GM19372 (cell line): ENCODE data around the gene SPOCK1.

Experiments used
- ATAC-seq: cut with Tn5 transposase; IDR thresholded peaks from one replicate; pipeline ENCODE4 v1.9.1; 2021; ENCODE audit warnings: mild to moderate bottlenecking, low read depth, moderate library complexity; ENCODE audit not compliant: unreplicated experiment

The SPOCK1 gene

GRCh38 chr5:137058089-137058488 is 441.0 kb downstream of the SPOCK1 start:
- ATAC-seq: no peak

- no peak for ATAC-seq
Measured at GRCh38 chr5:137056676-137057075, 442.4 kb downstream of the SPOCK1 start.

GRCh38 chr5:137055271-137055872 is 443.8 kb downstream of the SPOCK1 start:
- ATAC-seq: no peak

GRCh38 chr5:137054792-137055191 is 444.3 kb downstream of the SPOCK1 start:
- ATAC-seq: no peak

GRCh38 chr5:137054335-137054734 is 444.8 kb downstream of the SPOCK1 start:
- no peak for ATAC-seq

- ATAC-seq: no peak
Measured at GRCh38 chr5:137051161-137051560, 448.0 kb downstream of the SPOCK1 start.

- no peak for ATAC-seq
Measured at GRCh38 chr5:137040641-137041340, 458.3 kb downstream of the SPOCK1 start.

- no peak for ATAC-seq
Measured at GRCh38 chr5:137040024-137040423, 459.1 kb downstream of the SPOCK1 start.

GRCh38 chr5:137037848-137038247 is 461.3 kb downstream of the SPOCK1 start:
- no peak for ATAC-seq

- no peak for ATAC-seq
Measured at GRCh38 chr5:137036640-137037039, 462.5 kb downstream of the SPOCK1 start.

- ATAC-seq: no peak
Measured at GRCh38 chr5:137035480-137035878, 463.6 kb downstream of the SPOCK1 start.

GRCh38 chr5:137034764-137035479 is 464.2 kb downstream of the SPOCK1 start:
- no peak for ATAC-seq

GRCh38 chr5:137034213-137034612 is 464.9 kb downstream of the SPOCK1 start:
- ATAC-seq: no peak

- ATAC-seq: no peak
Measured at GRCh38 chr5:137032929-137033328, 466.2 kb downstream of the SPOCK1 start.

- no peak for ATAC-seq
Measured at GRCh38 chr5:137027758-137028157, 471.4 kb downstream of the SPOCK1 start.

- ATAC-seq: no peak
Measured at GRCh38 chr5:137026296-137026695, 472.8 kb downstream of the SPOCK1 start.

- ATAC-seq: no peak
Measured at GRCh38 chr5:137024044-137024443, 475.1 kb downstream of the SPOCK1 start.

GRCh38 chr5:137023371-137023770 is 475.8 kb downstream of the SPOCK1 start:
- ATAC-seq: no peak

GRCh38 chr5:137022725-137023124 is 476.4 kb downstream of the SPOCK1 start:
- ATAC-seq: no peak

- no peak for ATAC-seq
Measured at GRCh38 chr5:137022043-137022442, 477.1 kb downstream of the SPOCK1 start.

- ATAC-seq: no peak
Measured at GRCh38 chr5:137019229-137019628, 479.9 kb downstream of the SPOCK1 start.
